DND-41 (cell line): ENCODE data around the gene CTSA.

Experiments used
- ATAC-seq: fragments of 200-7000 bp; cut with Tn5 transposase; 3 replicates; pipeline ENCODE4 v1.9.1; 2021; ENCODE audit warnings: low read depth; ENCODE audit not compliant: insufficient read depth
- DNase-seq: peaks from one replicate; pipeline ENCODE4 v3.0.0-alpha.2; 2020
- H2AFZ ChIP-seq: 2 replicates; pipeline ENCODE4 v1.6.0; 2012; ENCODE audit warnings: low read depth, low read length
- H3K27ac ChIP-seq: 2 replicates; pipeline ENCODE4 v1.5.1; 2012; ENCODE audit warnings: low read length, inconsistent platforms
- H3K27me3 ChIP-seq: fragments of 200-600 bp; sonication (generic); 2 replicates; pipeline ENCODE4 v1.6.0; 2012; ENCODE audit warnings: low read length, mild to moderate bottlenecking, inconsistent platforms; ENCODE audit not compliant: insufficient read depth, poor library complexity
- H3K36me3 ChIP-seq: 2 replicates; pipeline ENCODE4 v1.5.1; 2012; ENCODE audit warnings: low read length, inconsistent platforms; ENCODE audit not compliant: insufficient read depth
- H3K4me1 ChIP-seq: 2 replicates; pipeline ENCODE4 v1.5.1; 2012; ENCODE audit warnings: mild to moderate bottlenecking, low read length; ENCODE audit not compliant: insufficient read depth
- H3K4me2 ChIP-seq: 2 replicates; pipeline ENCODE4 v1.6.0; 2012; ENCODE audit warnings: mild to moderate bottlenecking, moderate library complexity, low read length, inconsistent platforms; ENCODE audit not compliant: insufficient read depth
- H3K4me3 ChIP-seq, 2 experiments: fragments of 200-600 bp in 1 of 2; shearing (Covaris generic) in 1 of 2; 2 replicates each; pipeline ENCODE4 v1.5.1; 2012 to 2016; ENCODE audit warnings: inconsistent platforms in 2 of 2, low read length in 2 of 2, mild to moderate bottlenecking in 2 of 2, low read depth in 1 of 2, moderate library complexity in 1 of 2
- H3K79me2 ChIP-seq: 2 replicates; pipeline ENCODE4 v1.6.0; 2012; ENCODE audit warnings: low read length, inconsistent platforms; ENCODE audit not compliant: insufficient read depth
- H3K9ac ChIP-seq: 2 replicates; pipeline ENCODE4 v1.6.0; 2012; ENCODE audit warnings: low read depth, mild to moderate bottlenecking, inconsistent platforms, low read length, moderate library complexity
- H3K9me3 ChIP-seq: 2 replicates; pipeline ENCODE4 v1.5.1; 2012; ENCODE audit warnings: low read length, moderate library complexity, mild to moderate bottlenecking, inconsistent platforms; ENCODE audit not compliant: insufficient read depth, severe bottlenecking
- H4K20me1 ChIP-seq: 2 replicates; pipeline ENCODE4 v1.6.0; 2012; ENCODE audit warnings: low read length; ENCODE audit not compliant: insufficient read depth
- EZH2 ChIP-seq: IDR thresholded peaks from 3 replicates; pipeline ENCODE4 v1.6.1; 2012; ENCODE audit warnings: borderline replicate concordance, low read depth, mild to moderate bottlenecking, moderate library complexity, low read length, inconsistent platforms; ENCODE audit not compliant: severe bottlenecking
- TF ChIP-seq, protein P1 (sequence below): IDR thresholded peaks from 2 replicates; pipeline ENCODE4 v1.5.1; 2012; ENCODE audit warnings: borderline replicate concordance, low read length, moderate library complexity, mild to moderate bottlenecking; ENCODE audit not compliant: poor library complexity, severe bottlenecking; ENCODE audit errors: extremely low read depth

Gene CTSA

DNA sequence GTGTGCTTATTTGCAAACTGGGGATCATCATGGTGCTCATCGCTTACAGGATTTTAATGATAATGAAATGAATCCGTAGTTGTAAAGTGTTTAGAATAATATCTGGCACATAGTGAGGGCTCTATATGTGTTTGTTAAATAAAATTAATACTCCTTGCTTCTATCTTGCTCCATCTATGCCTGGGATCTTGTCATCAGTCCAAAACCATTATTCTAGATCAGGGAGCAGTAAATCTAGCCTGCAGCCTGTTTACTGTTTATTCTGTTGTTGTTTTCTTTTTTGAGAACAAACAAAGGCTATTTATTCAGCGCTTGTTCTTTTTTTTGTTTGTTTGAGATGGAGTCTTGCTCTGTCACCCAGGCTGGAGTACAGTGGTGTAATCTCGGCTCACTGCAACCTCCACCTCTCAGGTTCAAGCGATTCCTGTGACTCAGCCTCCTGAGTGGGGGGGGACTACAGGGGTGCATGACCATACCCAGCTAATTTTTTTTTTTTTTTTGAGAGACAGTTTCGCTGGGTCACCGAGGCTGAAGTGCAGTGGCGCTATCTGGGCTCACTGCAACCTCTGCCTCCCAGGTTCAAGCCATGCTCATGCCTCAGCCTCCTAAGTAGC, 42.1 kb upstream of the CTSA start:
- DNase-seq (no peak), ATAC-seq (no peak)
- H3K36me3 ChIP-seq: peaks cover 54% of the 10 kb centered on the region
- H3K9ac ChIP-seq: no peak overlapping the region
- H3K4me3 ChIP-seq: no peak overlapping the region
- no peaks in the 10 kb centered on the region for H3K9me3 ChIP-seq
- H3K27me3 ChIP-seq: no peaks in the 10 kb centered on the region
- no peak overlapping the region for H3K4me2 ChIP-seq
- H3K27ac ChIP-seq: no peak overlapping the region
- H2AFZ ChIP-seq: no peak overlapping the region
- H4K20me1 ChIP-seq: peaks cover 3% of the 10 kb centered on the region; the same call in 1 of the 2 replicates
- 0 out of 2 replicates have a peak, but pooled peaks cover 2% of the 10 kb centered on the region for H3K4me1 ChIP-seq
- H3K79me2 ChIP-seq: no peaks in the 10 kb centered on the region
- no peak for TF ChIP-seq EZH2
- TF ChIP-seq, protein P1, sequence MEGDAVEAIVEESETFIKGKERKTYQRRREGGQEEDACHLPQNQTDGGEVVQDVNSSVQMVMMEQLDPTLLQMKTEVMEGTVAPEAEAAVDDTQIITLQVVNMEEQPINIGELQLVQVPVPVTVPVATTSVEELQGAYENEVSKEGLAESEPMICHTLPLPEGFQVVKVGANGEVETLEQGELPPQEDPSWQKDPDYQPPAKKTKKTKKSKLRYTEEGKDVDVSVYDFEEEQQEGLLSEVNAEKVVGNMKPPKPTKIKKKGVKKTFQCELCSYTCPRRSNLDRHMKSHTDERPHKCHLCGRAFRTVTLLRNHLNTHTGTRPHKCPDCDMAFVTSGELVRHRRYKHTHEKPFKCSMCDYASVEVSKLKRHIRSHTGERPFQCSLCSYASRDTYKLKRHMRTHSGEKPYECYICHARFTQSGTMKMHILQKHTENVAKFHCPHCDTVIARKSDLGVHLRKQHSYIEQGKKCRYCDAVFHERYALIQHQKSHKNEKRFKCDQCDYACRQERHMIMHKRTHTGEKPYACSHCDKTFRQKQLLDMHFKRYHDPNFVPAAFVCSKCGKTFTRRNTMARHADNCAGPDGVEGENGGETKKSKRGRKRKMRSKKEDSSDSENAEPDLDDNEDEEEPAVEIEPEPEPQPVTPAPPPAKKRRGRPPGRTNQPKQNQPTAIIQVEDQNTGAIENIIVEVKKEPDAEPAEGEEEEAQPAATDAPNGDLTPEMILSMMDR: no peak

DNA sequence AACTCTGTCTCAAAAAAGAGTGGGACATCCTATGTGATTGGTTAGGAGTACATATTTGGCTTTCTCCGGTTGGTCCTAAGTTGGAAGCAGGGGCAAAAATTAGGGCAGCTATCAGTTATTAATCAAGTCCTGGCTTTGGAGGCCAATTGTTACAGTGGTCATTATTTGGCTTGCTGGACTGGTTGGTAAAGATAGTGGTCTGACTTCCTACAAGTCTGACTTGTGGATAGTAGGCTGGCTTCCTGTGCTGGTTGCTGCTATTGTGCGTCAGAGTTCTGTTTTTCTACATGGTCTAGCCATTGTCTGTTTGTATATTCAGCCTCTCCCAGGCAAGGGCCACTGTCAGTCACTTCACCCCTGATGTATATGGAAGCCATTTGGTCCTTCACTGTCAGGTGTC, 40.9 kb upstream of the CTSA start:
- H3K4me3 ChIP-seq: no peak overlapping the region
- H3K9me3 ChIP-seq: no peaks in the 10 kb centered on the region
- ATAC-seq: no peak
- no peak overlapping the region for H3K27ac ChIP-seq
- H3K36me3 ChIP-seq: peaks cover 52% of the 10 kb centered on the region
- no peak for TF ChIP-seq EZH2
- TF ChIP-seq, protein P1: no peak
- no peak overlapping the region for H3K4me2 ChIP-seq
- H3K9ac ChIP-seq: no peak overlapping the region
- no peak overlapping the region for H2AFZ ChIP-seq
- no peaks in the 10 kb centered on the region for H3K27me3 ChIP-seq
- H3K4me1 ChIP-seq: peaks cover 12% of the 10 kb centered on the region
- peaks cover 3% of the 10 kb centered on the region; the same call in 1 of the 2 replicates for H4K20me1 ChIP-seq
- no peak for DNase-seq
- H3K79me2 ChIP-seq: peaks cover 9% of the 10 kb centered on the region

DNA sequence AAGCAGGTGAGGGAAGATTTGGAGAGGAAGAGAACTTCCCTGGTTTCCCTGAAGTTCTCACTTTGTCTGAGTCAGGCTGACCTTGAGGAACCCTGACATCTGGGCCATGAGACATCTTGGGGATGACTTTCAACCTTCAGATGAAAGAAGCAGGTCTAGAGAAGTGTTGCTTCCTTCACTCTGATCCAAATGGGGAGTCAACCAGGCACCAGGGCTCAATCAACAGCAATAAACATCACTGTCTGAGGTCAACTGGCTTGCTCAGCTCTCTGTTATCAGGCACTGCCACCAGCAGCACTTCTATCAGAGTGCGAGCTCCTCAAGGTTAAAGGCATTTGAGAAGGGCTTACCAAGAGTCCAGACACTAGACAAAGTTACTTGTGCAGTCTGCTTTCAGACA, 40.2 kb upstream of the CTSA start:
- Histone ChIP-seq H2AFZ (no peak overlapping the region), H3K27ac (no peak overlapping the region), H4K20me1 (peaks cover 3% of the 10 kb centered on the region; the same call in 1 of the 2 replicates), H3K9ac (no peak overlapping the region), H3K79me2 (peaks cover 13% of the 10 kb centered on the region), H3K27me3 (no peaks in the 10 kb centered on the region), H3K36me3 (peaks cover 45% of the 10 kb centered on the region), H3K4me3 (no peak overlapping the region), H3K9me3 (no peaks in the 10 kb centered on the region), H3K4me2 (no peak overlapping the region), H3K4me1 (peaks cover 17% of the 10 kb centered on the region)
- DNase-seq (no peak), ATAC-seq (no peak)
- no peak for TF ChIP-seq EZH2
- TF ChIP-seq, protein P1: no peak
